Activated naive CD4-positive, alpha-beta T cell treated with anti-CD3 and anti-CD28 coated beads, Interleukin-2, amount 10 ng/mL, durations not matched to agents 7 days and 5 days (primary cell): ENCODE results near the gene ST3GAL4.
A peak's percentile ranks its signal among the peaks of the same experiment; 100 is the strongest.

Experiments
- CTCF ChIA-PET: fragments of 350-600 bp; sonication (Branson Sonifier 250); formaldehyde crosslinking; loops from one replicate; lab custom pipeline; 2021; ENCODE audit warnings: antibody characterized with exemption; lab: Charles Lee
- DNase-seq: peaks from one replicate; pipeline ENCODE4 v3.0.0-alpha.2; 2020
- H3K27ac Mint-ChIP-seq: one replicate; pipeline ENCODE4 v1.8.0; 2021; ENCODE audit warnings: mild to moderate bottlenecking, moderate library complexity, mixed read lengths
- H3K27me3 Mint-ChIP-seq: one replicate; pipeline ENCODE4 v1.8.0; 2021; ENCODE audit warnings: mild to moderate bottlenecking, mixed read lengths
- H3K36me3 Mint-ChIP-seq: one replicate; pipeline ENCODE4 v1.8.0; 2021; ENCODE audit warnings: mixed read lengths
- H3K4me1 Mint-ChIP-seq: one replicate; pipeline ENCODE4 v1.8.0; 2021; ENCODE audit warnings: mixed read lengths
- H3K4me3 Mint-ChIP-seq: one replicate; pipeline ENCODE4 v1.8.0; 2021; ENCODE audit warnings: mild to moderate bottlenecking, moderate library complexity, mixed read lengths
- H3K9me3 Mint-ChIP-seq: one replicate; pipeline ENCODE4 v1.8.0; 2021; ENCODE audit warnings: mixed read lengths

The ST3GAL4 gene

GRCh38 chr11:126413426-126413825, 57.9 kb downstream of the ST3GAL4 start:
- no peak overlapping the region for H3K4me3 Mint-ChIP-seq
- no peak for DNase-seq
- no peak overlapping the region for H3K27ac Mint-ChIP-seq
- H3K36me3 Mint-ChIP-seq = no peaks in the 10 kb centered on the region
- peaks cover 5% of the 10 kb centered on the region for H3K4me1 Mint-ChIP-seq
- peaks cover 18% of the 10 kb centered on the region for H3K27me3 Mint-ChIP-seq
- H3K9me3 Mint-ChIP-seq = no peaks in the 10 kb centered on the region
- CTCF ChIA-PET = interaction anchor here (1.2 kb wide), 1 partner anchor 103 kb away, joined by 3 read pairs; no protein-coding TSS in a partner anchor

DNA sequence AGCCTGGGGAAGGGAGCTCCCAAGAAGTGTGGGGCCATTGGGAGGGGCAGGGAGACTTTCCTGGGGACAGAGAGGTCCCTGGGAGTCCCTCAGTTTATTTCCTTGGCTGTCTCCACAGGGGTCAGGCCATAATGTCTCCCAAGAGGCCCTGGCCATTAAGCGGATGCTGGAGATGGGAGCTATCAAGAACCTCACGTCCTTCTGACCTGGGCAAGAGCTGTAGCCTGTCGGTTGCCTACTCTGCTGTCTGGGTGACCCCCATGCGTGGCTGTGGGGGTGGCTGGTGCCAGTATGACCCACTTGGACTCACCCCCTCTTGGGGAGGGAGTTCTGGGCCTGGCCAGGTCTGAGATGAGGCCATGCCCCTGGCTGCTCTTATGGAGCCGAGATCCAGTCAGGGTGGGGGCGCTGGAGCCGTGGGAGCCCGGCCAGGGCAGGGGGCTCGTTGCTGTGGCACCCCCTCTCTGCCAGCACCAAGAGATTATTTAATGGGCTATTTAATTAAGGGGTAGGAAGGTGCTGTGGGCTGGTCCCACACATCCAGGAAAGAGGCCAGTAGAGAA, 58.4 kb downstream of the ST3GAL4 start:
- no peak overlapping the region for H3K27ac Mint-ChIP-seq
- H3K4me3 Mint-ChIP-seq = no peak overlapping the region
- no peak for DNase-seq
- peaks cover 5% of the 10 kb centered on the region for H3K4me1 Mint-ChIP-seq
- CTCF ChIA-PET = interaction anchor here (1.2 kb wide), 1 partner anchor 103 kb away, joined by 3 read pairs; no protein-coding TSS in a partner anchor
- H3K27me3 Mint-ChIP-seq = peaks cover 23% of the 10 kb centered on the region
- no peaks in the 10 kb centered on the region for H3K36me3 Mint-ChIP-seq
- H3K9me3 Mint-ChIP-seq = no peaks in the 10 kb centered on the region

DNA sequence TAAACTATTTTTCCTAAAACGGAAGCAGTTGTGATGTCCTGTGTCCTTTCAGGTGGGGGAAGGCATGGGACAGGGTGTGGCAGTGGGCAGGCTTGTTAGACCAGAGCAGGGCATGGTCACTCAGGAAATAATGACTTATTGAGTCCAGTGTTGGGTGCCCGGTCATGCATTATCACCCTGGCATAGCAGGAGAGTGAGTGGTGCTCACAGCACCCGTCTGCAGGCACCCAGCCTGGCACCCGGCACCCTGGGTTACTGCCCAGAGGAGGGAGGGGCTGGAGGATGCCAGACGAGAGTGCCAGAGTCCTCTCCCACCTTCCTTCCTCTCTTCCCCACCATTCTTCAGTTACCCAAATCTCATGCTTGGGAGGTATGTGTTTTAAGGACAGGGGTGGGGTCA, 59.1 kb downstream of the ST3GAL4 start:
- no peaks in the 10 kb centered on the region for H3K9me3 Mint-ChIP-seq
- H3K36me3 Mint-ChIP-seq = no peaks in the 10 kb centered on the region
- DNase-seq = no peak
- CTCF ChIA-PET = no interaction called here
- no peak overlapping the region for H3K27ac Mint-ChIP-seq
- H3K27me3 Mint-ChIP-seq = peaks cover 24% of the 10 kb centered on the region
- H3K4me3 Mint-ChIP-seq = no peak overlapping the region
- peaks cover 5% of the 10 kb centered on the region for H3K4me1 Mint-ChIP-seq

GRCh38 chr11:126415128-126415527, 59.6 kb downstream of the ST3GAL4 start:
- DNase-seq = no peak
- Mint-ChIP-seq H3K4me3 (no peak overlapping the region), H3K27ac (no peak overlapping the region), H3K4me1 (peaks cover 9% of the 10 kb centered on the region), H3K27me3 (peaks cover 29% of the 10 kb centered on the region), H3K9me3 (no peaks in the 10 kb centered on the region), H3K36me3 (no peaks in the 10 kb centered on the region)
- CTCF ChIA-PET = no interaction called here

- Mint-ChIP-seq H3K27me3 (peaks cover 33% of the 10 kb centered on the region), H3K4me1 (peaks cover 12% of the 10 kb centered on the region), H3K36me3 (no peaks in the 10 kb centered on the region), H3K27ac (no peak overlapping the region), H3K4me3 (peak overlapping the region; percentile 19), H3K9me3 (no peaks in the 10 kb centered on the region)
- CTCF ChIA-PET = interaction anchor here (0.5 to 1.2 kb wide), 2 partner anchors 65 to 478 kb away, joined by 3 to 4 read pairs; no protein-coding TSS in a partner anchor
- no peak for DNase-seq
Measured at GRCh38 chr11:126415669-126416420, 60.4 kb downstream of the ST3GAL4 start.

DNA sequence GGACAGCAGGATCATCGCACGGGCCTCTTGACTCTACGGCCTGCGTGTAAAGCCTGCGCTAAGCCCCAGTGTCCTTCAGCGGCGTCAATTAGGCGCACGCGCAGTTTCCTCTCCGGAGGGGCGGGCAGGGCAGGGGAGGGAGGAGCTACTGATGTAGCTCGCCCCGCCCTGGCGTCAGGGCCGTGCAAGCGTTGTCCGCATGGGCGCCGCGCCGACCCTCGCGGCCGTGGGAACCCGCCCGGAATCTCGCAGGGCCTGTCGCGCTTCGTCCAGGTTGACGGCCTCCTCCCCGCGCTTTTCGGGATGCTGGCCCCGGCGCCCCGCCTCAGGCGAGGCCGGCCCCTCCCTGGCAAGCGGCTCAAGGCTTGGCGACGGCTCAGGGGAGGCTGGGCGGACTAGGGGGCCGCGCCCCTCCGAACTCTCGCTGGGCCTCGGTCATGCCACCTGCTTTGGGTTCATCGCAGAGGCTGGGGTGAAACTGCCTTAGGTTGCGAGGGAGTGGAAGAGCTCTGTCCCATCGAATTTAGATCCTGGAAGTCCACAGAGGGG, 61.1 kb downstream of the ST3GAL4 start:
- Mint-ChIP-seq H3K4me1 (peaks cover 15% of the 10 kb centered on the region), H3K27ac (no peak overlapping the region), H3K9me3 (no peaks in the 10 kb centered on the region), H3K4me3 (peak overlapping the region; percentile 19), H3K36me3 (no peaks in the 10 kb centered on the region), H3K27me3 (peaks cover 33% of the 10 kb centered on the region)
- peak; percentile 83 for DNase-seq
- CTCF ChIA-PET = interaction anchor here (1.2 kb wide), 1 partner anchor 65 kb away, joined by 4 read pairs; no protein-coding TSS in a partner anchor

- H3K4me3 Mint-ChIP-seq = no peak overlapping the region
- DNase-seq = no peak
- CTCF ChIA-PET = interaction anchor here (1.2 kb wide), 1 partner anchor 64 kb away, joined by 4 read pairs; no protein-coding TSS in a partner anchor
- no peak overlapping the region for H3K27ac Mint-ChIP-seq
- H3K4me1 Mint-ChIP-seq = peaks cover 15% of the 10 kb centered on the region
- H3K9me3 Mint-ChIP-seq = no peaks in the 10 kb centered on the region
- peaks cover 38% of the 10 kb centered on the region for H3K27me3 Mint-ChIP-seq
- no peaks in the 10 kb centered on the region for H3K36me3 Mint-ChIP-seq
Measured at GRCh38 chr11:126417091-126417862, 61.8 kb downstream of the ST3GAL4 start.

GRCh38 chr11:126418887-126419286, 63.4 kb downstream of the ST3GAL4 start:
- H3K36me3 Mint-ChIP-seq = no peaks in the 10 kb centered on the region
- no peak overlapping the region for H3K4me3 Mint-ChIP-seq
- peaks cover 38% of the 10 kb centered on the region for H3K27me3 Mint-ChIP-seq
- peaks cover 15% of the 10 kb centered on the region for H3K4me1 Mint-ChIP-seq
- DNase-seq = no peak
- H3K9me3 Mint-ChIP-seq = no peaks in the 10 kb centered on the region
- CTCF ChIA-PET = no interaction called here
- no peak overlapping the region for H3K27ac Mint-ChIP-seq

- Mint-ChIP-seq H3K36me3 (no peaks in the 10 kb centered on the region), H3K27ac (no peak overlapping the region), H3K27me3 (peaks cover 43% of the 10 kb centered on the region), H3K4me1 (peaks cover 15% of the 10 kb centered on the region), H3K9me3 (no peaks in the 10 kb centered on the region), H3K4me3 (no peak overlapping the region)
- CTCF ChIA-PET = interaction anchor here (0.6 to 2.4 kb wide), 2 partner anchors 61 to 1737 kb away, joined by 3 to 5 read pairs; no protein-coding TSS in a partner anchor
- no peak for DNase-seq
Measured at GRCh38 chr11:126419801-126420697, 64.6 kb downstream of the ST3GAL4 start.

- DNase-seq = no peak
- Mint-ChIP-seq H3K9me3 (no peaks in the 10 kb centered on the region), H3K27ac (no peak overlapping the region), H3K4me3 (no peak overlapping the region), H3K36me3 (no peaks in the 10 kb centered on the region), H3K27me3 (peaks cover 43% of the 10 kb centered on the region), H3K4me1 (peaks cover 15% of the 10 kb centered on the region)
- CTCF ChIA-PET = interaction anchor here (2.4 kb wide), 1 partner anchor 60 kb away, joined by 5 read pairs; no protein-coding TSS in a partner anchor
Measured at GRCh38 chr11:126420698-126421256, 65.3 kb downstream of the ST3GAL4 start.

DNA sequence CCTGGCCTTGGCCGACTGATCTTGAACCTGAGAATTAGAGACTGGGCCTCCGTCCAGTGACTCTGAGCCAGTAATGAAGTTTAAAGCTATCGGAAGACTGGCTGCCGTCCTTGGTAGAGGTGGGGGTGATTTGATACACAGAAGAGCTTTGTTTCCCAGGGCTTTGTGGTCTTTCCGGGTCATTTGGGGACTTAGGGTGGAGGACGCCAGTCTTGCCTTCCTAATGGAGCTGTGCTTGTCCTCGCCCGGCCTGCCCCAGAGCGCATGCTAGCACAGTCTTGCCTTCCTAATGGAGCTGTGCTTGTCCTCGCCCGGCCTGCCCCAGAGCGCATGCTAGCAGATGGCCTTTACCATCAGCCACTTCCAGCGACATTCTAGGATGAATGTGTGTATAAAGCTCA, 65.8 kb downstream of the ST3GAL4 start:
- H3K27me3 Mint-ChIP-seq = peaks cover 43% of the 10 kb centered on the region
- no peak overlapping the region for H3K27ac Mint-ChIP-seq
- CTCF ChIA-PET = interaction anchor here (2.4 kb wide), 1 partner anchor 59 kb away, joined by 5 read pairs; no protein-coding TSS in a partner anchor
- no peaks in the 10 kb centered on the region for H3K36me3 Mint-ChIP-seq
- peaks cover 10% of the 10 kb centered on the region for H3K4me1 Mint-ChIP-seq
- no peaks in the 10 kb centered on the region for H3K9me3 Mint-ChIP-seq
- no peak overlapping the region for H3K4me3 Mint-ChIP-seq
- DNase-seq = no peak

DNA sequence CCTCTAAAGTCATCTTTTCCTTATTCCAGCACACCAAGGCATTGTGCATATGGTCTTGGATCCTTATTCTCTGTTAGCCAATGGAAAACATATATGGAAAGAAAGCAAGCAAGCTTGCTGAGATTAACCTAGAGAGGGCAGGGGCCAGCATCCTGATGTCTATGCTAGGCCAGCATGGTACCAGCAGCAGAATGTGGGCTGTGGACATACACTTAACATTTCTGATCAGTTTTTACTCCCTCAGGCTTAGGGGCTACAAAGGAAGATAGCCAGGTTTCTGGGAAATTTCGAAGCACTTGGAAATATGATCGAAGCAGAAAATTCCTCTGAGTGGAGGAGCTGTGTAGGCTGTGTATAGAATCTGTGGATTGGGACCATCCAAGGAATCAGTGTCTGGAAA, 67.0 kb downstream of the ST3GAL4 start:
- Mint-ChIP-seq H3K27ac (no peak overlapping the region), H3K27me3 (peaks cover 35% of the 10 kb centered on the region), H3K9me3 (no peaks in the 10 kb centered on the region), H3K36me3 (no peaks in the 10 kb centered on the region), H3K4me1 (peaks cover 9% of the 10 kb centered on the region), H3K4me3 (no peak overlapping the region)
- DNase-seq = no peak
- CTCF ChIA-PET = no interaction called here

DNA sequence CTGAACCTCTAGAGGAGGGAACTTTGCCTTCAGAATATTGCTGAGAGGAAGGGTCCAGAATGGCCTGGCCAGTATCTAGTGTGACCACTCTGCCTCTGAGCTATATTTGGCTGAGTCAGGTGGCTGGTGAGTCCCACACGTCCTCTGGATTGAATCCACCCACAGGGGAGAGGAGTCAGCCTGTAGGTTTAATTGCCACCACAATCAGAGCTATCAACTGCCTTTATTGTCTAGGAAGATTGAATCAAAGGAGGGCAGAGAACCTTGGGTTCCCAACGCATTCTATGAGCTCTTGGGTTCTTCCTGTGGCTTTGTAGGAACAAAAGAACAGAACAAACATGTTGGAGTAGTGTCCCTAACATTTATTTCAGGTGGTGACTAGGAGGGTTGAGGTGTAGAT, 67.7 kb downstream of the ST3GAL4 start:
- no peak for DNase-seq
- no peaks in the 10 kb centered on the region for H3K36me3 Mint-ChIP-seq
- no peaks in the 10 kb centered on the region for H3K9me3 Mint-ChIP-seq
- peaks cover 28% of the 10 kb centered on the region for H3K27me3 Mint-ChIP-seq
- no peak overlapping the region for H3K4me3 Mint-ChIP-seq
- peaks cover 9% of the 10 kb centered on the region for H3K4me1 Mint-ChIP-seq
- H3K27ac Mint-ChIP-seq = no peak overlapping the region
- CTCF ChIA-PET = no interaction called here
